ENCODE results near the gene TRIO. TPM values are rescaled to one million over a fixed set of nuclear protein-coding genes. Genes with fewer than 3 reads are reported as not detected.

TRIO gene
- total and polyA plus RNA-seq, 10 of the 15 experiments (the other 5 are each of a cell fraction or from before 2014, with no cell fraction given): 5.1 to 96.4 (median 44.6) TPM

GRCh38 chr5:14144586-14145434 lies 1.7 kb downstream of the TRIO start (continued):
- TF ChIP-seq CREB1 (IDR thresholded peaks at IDR 0.05; ENCODE audit: low read depth) (0 out of 2 replicates have a peak, but pooled peaks have one; percentile 51), YBX1 (IDR thresholded peaks at IDR 0.05) (no peak), ETV6 (conservative IDR thresholded peaks at IDR 0.05 in 1 of 2, IDR thresholded peaks at IDR 0.05 in 1 of 2; ENCODE audit: borderline replicate concordance in 1 of 2, low read depth in 1 of 2) (no peak), BMI1 (IDR thresholded peaks at IDR 0.05; ENCODE audit: borderline replicate concordance) (no peak), ASH2L (IDR thresholded peaks at IDR 0.05; ENCODE audit: borderline replicate concordance, low read depth) (no peak), FOS (IDR thresholded peaks at IDR 0.05; ENCODE audit: borderline replicate concordance, extremely low read depth, insufficient read length) (peak; percentile 5), RELA (IDR thresholded peaks at IDR 0.05; ENCODE audit: borderline replicate concordance, partially characterized antibody) (no peak), SIX5 (IDR thresholded peaks at IDR 0.05; ENCODE audit: low read depth, low read length, severe bottlenecking) (no peak), CBX3 (IDR thresholded peaks at IDR 0.05; ENCODE audit: borderline replicate concordance, low read depth) (no peak), YY1 (IDR thresholded peaks at IDR 0.05; ENCODE audit: low read depth, low read length) (no peak), ZNF217 (IDR thresholded peaks at IDR 0.05) (peak; percentile 51; the same call in 1 of the 2 replicates), NFYB (IDR thresholded peaks at IDR 0.05; ENCODE audit: insufficient read depth, low read depth, low read length) (peak; percentile 92), BHLHE40 (IDR thresholded peaks at IDR 0.05; ENCODE audit: borderline replicate concordance in 1 of 2, low read depth in 2 of 2, low read length in 1 of 2) (peak in 1 of 2 experiments; percentile 52; a peak in 3 of 4 replicates), ZNF24 (IDR thresholded peaks at IDR 0.05) (0 out of 2 replicates have a peak, but pooled peaks have one; percentile 30), SUPT20H (IDR thresholded peaks at IDR 0.05; ENCODE audit: borderline replicate concordance, control insufficient read depth, low read depth, low read length) (no peak), POLR2AphosphoS5 (IDR thresholded peaks at IDR 0.05; ENCODE audit: low read length) (peak; percentile 81), KDM1A (IDR thresholded peaks at IDR 0.05; ENCODE audit: borderline replicate concordance) (no peak), CEBPB (IDR thresholded peaks at IDR 0.05; ENCODE audit: borderline replicate concordance in 1 of 2, low read depth in 2 of 2, low read length in 2 of 2) (no peak), ZNF687 (IDR thresholded peaks at IDR 0.05) (0 out of 2 replicates have a peak, but pooled peaks have one; percentile 59)
- TF ChIP-seq, protein P1, sequence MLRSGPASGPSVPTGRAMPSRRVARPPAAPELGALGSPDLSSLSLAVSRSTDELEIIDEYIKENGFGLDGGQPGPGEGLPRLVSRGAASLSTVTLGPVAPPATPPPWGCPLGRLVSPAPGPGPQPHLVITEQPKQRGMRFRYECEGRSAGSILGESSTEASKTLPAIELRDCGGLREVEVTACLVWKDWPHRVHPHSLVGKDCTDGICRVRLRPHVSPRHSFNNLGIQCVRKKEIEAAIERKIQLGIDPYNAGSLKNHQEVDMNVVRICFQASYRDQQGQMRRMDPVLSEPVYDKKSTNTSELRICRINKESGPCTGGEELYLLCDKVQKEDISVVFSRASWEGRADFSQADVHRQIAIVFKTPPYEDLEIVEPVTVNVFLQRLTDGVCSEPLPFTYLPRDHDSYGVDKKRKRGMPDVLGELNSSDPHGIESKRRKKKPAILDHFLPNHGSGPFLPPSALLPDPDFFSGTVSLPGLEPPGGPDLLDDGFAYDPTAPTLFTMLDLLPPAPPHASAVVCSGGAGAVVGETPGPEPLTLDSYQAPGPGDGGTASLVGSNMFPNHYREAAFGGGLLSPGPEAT (IDR thresholded peaks at IDR 0.05; ENCODE audit: low read depth): peak; percentile 45
- TF ChIP-seq, protein P2, sequence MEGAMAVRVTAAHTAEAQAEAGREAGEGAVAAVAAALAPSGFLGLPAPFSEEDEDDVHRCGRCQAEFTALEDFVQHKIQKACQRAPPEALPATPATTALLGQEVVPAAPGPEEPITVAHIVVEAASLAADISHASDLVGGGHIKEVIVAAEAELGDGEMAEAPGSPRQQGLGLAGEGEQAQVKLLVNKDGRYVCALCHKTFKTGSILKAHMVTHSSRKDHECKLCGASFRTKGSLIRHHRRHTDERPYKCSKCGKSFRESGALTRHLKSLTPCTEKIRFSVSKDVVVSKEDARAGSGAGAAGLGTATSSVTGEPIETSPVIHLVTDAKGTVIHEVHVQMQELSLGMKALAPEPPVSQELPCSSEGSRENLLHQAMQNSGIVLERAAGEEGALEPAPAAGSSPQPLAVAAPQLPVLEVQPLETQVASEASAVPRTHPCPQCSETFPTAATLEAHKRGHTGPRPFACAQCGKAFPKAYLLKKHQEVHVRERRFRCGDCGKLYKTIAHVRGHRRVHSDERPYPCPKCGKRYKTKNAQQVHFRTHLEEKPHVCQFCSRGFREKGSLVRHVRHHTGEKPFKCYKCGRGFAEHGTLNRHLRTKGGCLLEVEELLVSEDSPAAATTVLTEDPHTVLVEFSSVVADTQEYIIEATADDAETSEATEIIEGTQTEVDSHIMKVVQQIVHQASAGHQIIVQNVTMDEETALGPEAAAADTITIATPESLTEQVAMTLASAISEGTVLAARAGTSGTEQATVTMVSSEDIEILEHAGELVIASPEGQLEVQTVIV (IDR thresholded peaks at IDR 0.05; ENCODE audit: borderline replicate concordance, partially characterized antibody): no peak
